Breast epithelium (tissue), 4 donors: ENCODE results near the gene PLAAT4. TPM values are rescaled to one million over a fixed set of nuclear protein-coding genes. Genes with fewer than 3 reads are reported as not detected.

Experiments used
- DNase-seq, 2 donors: peaks; one replicate each; pipeline ENCODE4 v3.0.0-alpha.2; 2019; ENCODE audit warnings: low spot score in 2 of 2
- H3K27ac ChIP-seq, 2 donors: fragments of 200-600 bp; sonication (generic) in 1 of 2; one replicate each; pipeline ENCODE4 v1.5.1; 2016 to 2019; ENCODE audit warnings: mild to moderate bottlenecking in 1 of 2
- H3K27me3 ChIP-seq, 2 donors: fragments of 200-600 bp; sonication (generic) in 1 of 2; one replicate each; pipeline versions ENCODE4 v1.5.1 to v1.6.0; 2017 to 2019; ENCODE audit warnings: control low read depth in 1 of 2, mild to moderate bottlenecking in 1 of 2
- H3K36me3 ChIP-seq: fragments of 200-600 bp; one replicate; pipeline ENCODE4 v1.5.1; 2019
- H3K4me1 ChIP-seq, 2 donors: fragments of 200-600 bp; sonication (generic); one replicate each; pipeline ENCODE4 v1.5.1; 2016 to 2019; ENCODE audit warnings: control low read depth in 1 of 2
- H3K4me3 ChIP-seq, 3 donors: fragments of 200-600 bp; sonication (generic); 1 replicate in 2 of 3; 2 replicates in 1 of 3; pipeline ENCODE4 v1.5.1; 2016 to 2019; ENCODE audit warnings: mild to moderate bottlenecking in 3 of 3, moderate library complexity in 2 of 3
- H3K9me3 ChIP-seq, 2 donors: fragments of 200-600 bp; sonication (generic) in 1 of 2; one replicate each; pipeline ENCODE4 v1.5.1; 2016 to 2019; ENCODE audit warnings: control low read depth in 1 of 2
- POLR2A ChIP-seq: fragments of 450-650 bp; IDR thresholded peaks from one replicate; pipeline ENCODE4 v1.6.1; 2016; ENCODE audit warnings: antibody characterized with exemption, mild to moderate bottlenecking, moderate library complexity
- POLR2AphosphoS5 ChIP-seq, 3 donors: sonication (generic); formaldehyde crosslinking; IDR thresholded peaks; one replicate each; pipeline ENCODE4 v1.6.1; 2017; ENCODE audit warnings: antibody characterized with exemption in 3 of 3
- intact Hi-C: fragments of 100-400 bp; cut with DNase I; formaldehyde crosslinking; loops from one replicate; pipeline ENCODE4 v1.15.1; 2023; ENCODE audit warnings: low total_unique reads
- total RNA-seq, 3 donors: library from RNA; depleted of rRNA; stranded (reverse); fragments of >200 nt; gene quantifications; one replicate each; pipeline ENCODE4 v1.1.0, GENCODE V29; 2016
- TF ChIP-seq, protein P1 (sequence below), 3 donors: fragments of 450-650 bp; IDR thresholded peaks; one replicate each; pipeline ENCODE4 v1.5.1; 2016 to 2017; ENCODE audit warnings: antibody characterized with exemption in 3 of 3, mild to moderate bottlenecking in 3 of 3, moderate library complexity in 3 of 3

PLAAT4 gene, protein sequence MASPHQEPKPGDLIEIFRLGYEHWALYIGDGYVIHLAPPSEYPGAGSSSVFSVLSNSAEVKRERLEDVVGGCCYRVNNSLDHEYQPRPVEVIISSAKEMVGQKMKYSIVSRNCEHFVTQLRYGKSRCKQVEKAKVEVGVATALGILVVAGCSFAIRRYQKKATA
- total RNA-seq: 10 to 100 TPM; 13.9 to 100.0 (median 95.3) TPM

DNA sequence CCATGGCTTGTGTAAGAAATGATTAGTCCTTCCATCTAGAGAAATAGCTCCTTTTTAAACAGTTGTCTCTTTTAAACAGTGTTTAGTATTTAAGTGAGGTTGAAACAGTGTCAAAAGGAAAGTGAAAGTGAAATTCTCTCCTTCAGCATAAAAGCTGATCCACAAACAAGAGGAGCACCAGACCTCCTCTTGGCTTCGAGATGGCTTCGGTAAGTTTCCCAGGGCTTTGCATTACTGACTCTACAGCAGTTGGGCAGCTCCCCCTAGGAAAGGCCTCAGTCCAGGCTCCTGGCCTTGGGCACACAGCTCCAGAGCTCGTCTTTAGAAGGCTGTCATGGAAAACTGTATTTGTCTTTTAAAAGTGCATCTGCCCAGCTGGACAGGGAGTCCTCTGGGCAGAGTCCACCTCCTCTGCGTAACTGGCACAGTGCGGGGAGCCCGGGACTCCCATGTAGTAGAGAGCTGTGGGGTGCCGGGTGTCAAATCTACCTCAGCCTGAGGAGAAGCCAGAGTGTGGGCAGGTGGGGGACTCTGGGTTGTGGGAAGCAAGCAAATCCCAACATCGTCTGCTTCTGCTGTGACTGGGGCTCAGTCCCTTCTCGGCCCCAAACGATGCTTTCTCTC is at the start of gene PLAAT4:
PLAAT4 (plus strand) TSS at position 140 of the 624 bp plus-strand sequence; CDS start at position 201, 61 bp downstream.
- peak within 1 kb of the TSS; percentile 95 for H3K27ac ChIP-seq
- TF ChIP-seq, protein P1, sequence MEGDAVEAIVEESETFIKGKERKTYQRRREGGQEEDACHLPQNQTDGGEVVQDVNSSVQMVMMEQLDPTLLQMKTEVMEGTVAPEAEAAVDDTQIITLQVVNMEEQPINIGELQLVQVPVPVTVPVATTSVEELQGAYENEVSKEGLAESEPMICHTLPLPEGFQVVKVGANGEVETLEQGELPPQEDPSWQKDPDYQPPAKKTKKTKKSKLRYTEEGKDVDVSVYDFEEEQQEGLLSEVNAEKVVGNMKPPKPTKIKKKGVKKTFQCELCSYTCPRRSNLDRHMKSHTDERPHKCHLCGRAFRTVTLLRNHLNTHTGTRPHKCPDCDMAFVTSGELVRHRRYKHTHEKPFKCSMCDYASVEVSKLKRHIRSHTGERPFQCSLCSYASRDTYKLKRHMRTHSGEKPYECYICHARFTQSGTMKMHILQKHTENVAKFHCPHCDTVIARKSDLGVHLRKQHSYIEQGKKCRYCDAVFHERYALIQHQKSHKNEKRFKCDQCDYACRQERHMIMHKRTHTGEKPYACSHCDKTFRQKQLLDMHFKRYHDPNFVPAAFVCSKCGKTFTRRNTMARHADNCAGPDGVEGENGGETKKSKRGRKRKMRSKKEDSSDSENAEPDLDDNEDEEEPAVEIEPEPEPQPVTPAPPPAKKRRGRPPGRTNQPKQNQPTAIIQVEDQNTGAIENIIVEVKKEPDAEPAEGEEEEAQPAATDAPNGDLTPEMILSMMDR (IDR thresholded peaks at IDR 0.05): no peak
- TF ChIP-seq POLR2AphosphoS5 (IDR thresholded peaks at IDR 0.05): no peak
- H3K4me3 ChIP-seq: peak within 1 kb of the TSS; percentile 39 to 68 (median 54)
- H3K27me3 ChIP-seq: no peaks in the 10 kb centered on the region
- peaks cover 28 to 54% of the 10 kb centered on the region in 2 donors for H3K4me1 ChIP-seq
- intact Hi-C loops: no loop called here
- DNase-seq: no peak
- H3K36me3 ChIP-seq: no peaks in the 10 kb centered on the region
- no peaks in the 10 kb centered on the region for H3K9me3 ChIP-seq

DNA sequence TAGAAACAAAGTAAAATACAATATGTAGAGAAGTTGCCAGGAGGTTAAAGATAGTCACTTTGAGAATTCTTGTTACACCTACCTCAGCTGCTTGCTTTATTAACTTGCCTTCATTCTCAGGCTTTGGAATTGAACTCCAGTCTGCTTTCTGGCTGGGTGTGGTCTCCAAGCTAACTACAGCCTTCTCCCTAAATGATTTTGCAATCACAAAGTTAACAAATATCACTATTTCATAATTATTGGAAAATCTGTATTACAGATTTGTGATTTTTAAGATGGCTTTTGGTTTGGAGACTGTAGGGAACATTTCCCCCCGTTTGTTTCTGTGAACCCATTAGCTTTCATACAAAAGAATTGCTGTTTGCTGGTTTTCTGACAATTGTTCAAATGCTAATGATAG is 47.8 kb upstream of the PLAAT4 start:
- peaks cover 7 to 11% of the 10 kb centered on the region in 2 donors for H3K9me3 ChIP-seq
- no peak for DNase-seq
- TF ChIP-seq POLR2AphosphoS5 (IDR thresholded peaks at IDR 0.05): no peak
- TF ChIP-seq POLR2A: no peak
- TF ChIP-seq, protein P1 (IDR thresholded peaks at IDR 0.05): no peak
- H3K36me3 ChIP-seq: no peaks in the 10 kb centered on the region
- intact Hi-C loops: no loop called here
- no peak overlapping the region for H3K27ac ChIP-seq
- peaks cover 0 to 7% of the 10 kb centered on the region in 2 donors for H3K4me1 ChIP-seq
- no peak overlapping the region for H3K4me3 ChIP-seq
- no peaks in the 10 kb centered on the region for H3K27me3 ChIP-seq

DNA sequence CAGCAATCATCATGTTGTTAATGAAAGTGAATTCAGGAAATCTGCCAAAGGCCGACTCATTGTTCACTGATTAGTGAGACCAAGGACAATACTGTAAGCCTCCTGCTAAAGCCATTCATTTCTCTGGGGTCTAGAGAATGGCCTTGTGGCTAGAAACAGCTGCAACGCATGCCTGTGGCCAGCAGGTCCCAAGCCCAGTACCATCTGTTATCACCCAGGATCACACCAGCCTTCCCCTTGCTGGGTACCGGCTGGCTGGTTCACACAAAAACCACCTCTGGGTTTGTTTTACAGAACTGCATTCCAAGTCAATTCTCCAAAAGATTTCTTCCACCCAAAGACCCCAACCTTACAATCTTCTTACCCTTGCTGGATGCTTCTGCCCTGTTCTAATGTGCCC is 46.7 kb upstream of the PLAAT4 start:
- DNase-seq: no peak
- intact Hi-C loops: loop anchor here (5.0 kb wide), 1 partner anchor 142 kb away; no protein-coding TSS in a partner anchor
- Histone ChIP-seq H3K9me3 (peaks cover 7 to 11% of the 10 kb centered on the region in 2 donors), H3K27ac (peak overlapping the region; percentile 90 to 91), H3K27me3 (no peaks in the 10 kb centered on the region), H3K4me1 (peaks cover 0 to 7% of the 10 kb centered on the region in 2 donors), H3K36me3 (no peaks in the 10 kb centered on the region), H3K4me3 (peak overlapping the region in 1 of 3 donors; percentile 74)
- no peak for TF ChIP-seq POLR2AphosphoS5 (IDR thresholded peaks at IDR 0.05)

DNA sequence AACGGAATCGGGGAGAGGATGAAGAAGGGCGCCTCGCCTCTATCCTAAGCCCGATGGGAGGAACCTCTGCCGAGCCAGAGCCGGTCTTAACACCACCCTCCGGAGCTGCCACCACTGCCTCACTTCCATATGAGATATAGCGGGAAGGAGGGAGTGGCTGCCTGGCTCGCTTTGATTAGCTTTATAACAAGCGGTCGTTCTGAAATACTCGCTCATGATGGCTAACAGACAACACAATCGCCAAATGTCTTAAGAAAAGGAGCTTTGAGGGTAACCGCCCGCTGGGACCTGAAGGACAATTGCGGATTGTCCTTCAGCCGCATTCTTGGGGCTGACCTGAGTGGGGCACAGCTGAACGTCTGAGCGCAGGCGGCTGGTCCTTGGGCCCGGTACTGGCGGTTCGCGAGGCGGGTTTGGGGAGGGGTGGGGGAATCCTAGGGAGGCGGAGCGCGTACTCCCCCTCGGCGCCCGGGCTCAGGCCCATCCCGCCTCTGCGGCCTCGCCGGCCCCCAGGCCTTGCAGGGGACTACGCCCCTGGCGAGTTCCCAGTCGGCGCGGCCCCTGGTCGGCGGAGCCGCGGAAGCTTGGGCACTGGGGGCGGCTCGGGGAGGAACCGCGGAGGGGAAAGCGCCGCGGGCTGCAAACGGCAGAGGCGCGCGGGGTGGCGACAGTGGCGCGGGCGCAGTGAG is 45.9 kb upstream of the PLAAT4 start, which contains the start of gene PLAAT5:
PLAAT5 (minus strand) TSS at position 617 of the 689 bp plus-strand sequence; CDS start at position 484, 133 bp downstream.
- intact Hi-C loops: loop anchor here (5.0 kb wide), 1 partner anchor 142 kb away; no protein-coding TSS in a partner anchor
- H3K27me3 ChIP-seq: no peaks in the 10 kb centered on the region
- TF ChIP-seq POLR2A: no peak
- TF ChIP-seq, protein P1 (IDR thresholded peaks at IDR 0.05): no peak
- no peak for TF ChIP-seq POLR2AphosphoS5 (IDR thresholded peaks at IDR 0.05)
- peaks cover 3 to 5% of the 10 kb centered on the region in 2 donors for H3K9me3 ChIP-seq
- H3K4me1 ChIP-seq: peaks cover 0 to 7% of the 10 kb centered on the region in 2 donors
- no peaks in the 10 kb centered on the region for H3K36me3 ChIP-seq
- H3K27ac ChIP-seq: peak within 1 kb of the TSS; percentile 90 to 91
- H3K4me3 ChIP-seq: peak within 1 kb of the TSS; percentile 47 to 74 (median 63)
- DNase-seq: peak; percentile 27 to 63

DNA sequence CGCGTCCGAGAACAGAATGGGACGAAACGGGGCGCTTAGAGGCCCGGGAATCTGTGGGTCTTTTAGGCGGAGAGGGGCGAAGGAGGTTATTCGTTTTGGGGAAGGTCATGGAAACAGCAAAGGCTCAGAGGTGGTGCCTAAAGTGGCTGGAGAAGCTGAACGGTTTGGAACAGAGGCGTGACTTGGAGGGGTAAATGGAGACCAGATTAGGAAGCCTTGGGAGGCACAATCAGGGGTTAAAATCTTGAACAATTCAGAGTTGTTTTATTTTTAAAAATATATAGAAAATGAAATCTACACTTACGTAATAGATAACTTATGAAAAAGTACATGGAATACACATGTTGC is 45.4 kb upstream of the PLAAT4 start:
- H3K9me3 ChIP-seq: no peaks in the 10 kb centered on the region
- H3K27ac ChIP-seq: peak overlapping the region; percentile 90 to 91
- peak overlapping the region; percentile 47 to 74 (median 63) for H3K4me3 ChIP-seq
- H3K4me1 ChIP-seq: peaks cover 0 to 7% of the 10 kb centered on the region in 2 donors
- no peak for DNase-seq
- TF ChIP-seq POLR2A: no peak
- TF ChIP-seq, protein P1 (IDR thresholded peaks at IDR 0.05): no peak
- TF ChIP-seq POLR2AphosphoS5 (IDR thresholded peaks at IDR 0.05): no peak
- no peaks in the 10 kb centered on the region for H3K36me3 ChIP-seq
- intact Hi-C loops: loop anchor here (5.0 kb wide), 1 partner anchor 141 kb away; no protein-coding TSS in a partner anchor
- no peaks in the 10 kb centered on the region for H3K27me3 ChIP-seq
